ENCODE measurements around the gene RLN3. TPM values are rescaled to one million over a fixed set of nuclear protein-coding genes. Genes with fewer than 3 reads are reported as not detected.
"Not testable (repeated sequence)": the region's sequence is repeated elsewhere in the genome, so short reads cannot be mapped to it uniquely, and the experiment has no call there.

The RLN3 gene
- total RNA-seq, 1 experiment from 2014 or later, result not detected

GRCh38 chr19:13995017-13995728 lies 32.8 kb upstream of the RLN3 start:
- no peak for DNase-seq (ENCODE audit: low read depth)

DNA sequence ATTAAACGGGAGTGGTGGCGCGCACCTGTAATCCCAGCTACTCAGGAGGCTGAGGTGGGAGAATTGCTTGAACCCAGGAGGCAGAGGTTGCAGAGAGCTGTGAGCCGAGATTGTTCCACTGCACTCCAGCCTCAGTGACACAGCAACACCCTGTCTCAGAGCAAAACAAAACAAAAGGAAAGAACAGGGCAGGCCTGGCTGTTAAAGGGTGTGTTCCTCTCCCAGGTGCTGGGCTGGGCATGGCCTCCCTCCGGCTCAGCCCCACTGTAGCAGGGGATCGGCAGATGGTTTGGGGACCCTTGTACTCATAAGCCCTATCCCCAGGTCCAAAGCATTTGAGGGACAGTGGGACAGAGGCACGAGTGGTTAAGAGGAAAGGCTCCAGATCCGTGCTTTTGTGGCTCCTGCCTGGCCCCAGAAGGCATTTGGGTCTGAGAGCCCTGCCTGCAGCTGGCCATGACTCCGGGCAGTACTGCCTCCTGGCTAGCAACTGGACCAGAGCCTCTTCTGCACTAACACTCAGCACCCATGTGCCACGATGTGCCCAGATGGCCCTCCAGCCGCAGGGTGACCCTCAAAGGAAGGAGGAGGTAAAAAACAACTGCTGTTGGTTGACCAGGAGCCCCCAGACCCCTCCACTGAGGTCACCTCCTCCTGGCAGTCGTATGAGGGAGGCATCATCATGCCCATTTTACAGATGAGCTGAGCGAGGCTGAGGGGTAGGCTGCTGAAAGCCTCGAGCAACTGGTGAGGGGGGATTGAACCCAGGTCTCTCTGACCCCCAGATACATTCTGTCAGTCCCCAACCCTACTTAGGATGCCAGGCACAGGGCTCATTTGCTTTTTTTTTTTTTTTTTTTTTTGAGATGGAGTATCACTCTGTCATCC lies 31.8 kb upstream of the RLN3 start:
- DNase-seq (ENCODE audit: low read depth), result no peak

GRCh38 chr19:13996928-13997630 lies 30.9 kb upstream of the RLN3 start:
- no peak for DNase-seq (ENCODE audit: low read depth)

DNA sequence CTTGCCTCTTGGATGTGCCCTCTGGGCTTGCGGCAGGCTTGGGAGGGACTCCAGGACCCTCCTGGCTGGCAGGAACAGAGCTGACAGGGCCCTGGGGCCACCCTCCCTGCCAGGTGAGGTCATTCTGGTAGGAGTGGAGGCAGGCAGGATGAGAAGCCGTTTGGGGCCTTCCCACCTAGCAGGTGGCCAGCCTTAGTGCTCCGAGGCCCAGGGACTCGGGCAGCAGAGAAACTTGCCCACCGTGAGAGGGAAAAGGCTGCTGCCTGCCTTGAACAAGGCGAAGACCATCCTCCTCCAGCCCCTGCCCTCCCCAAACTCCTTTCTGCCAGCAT lies 30.4 kb upstream of the RLN3 start:
- DNase-seq (ENCODE audit: low read depth), result no peak

- no peak for DNase-seq (ENCODE audit: low read depth)
Measured at GRCh38 chr19:13998426-13998825, 29.5 kb upstream of the RLN3 start.

DNA sequence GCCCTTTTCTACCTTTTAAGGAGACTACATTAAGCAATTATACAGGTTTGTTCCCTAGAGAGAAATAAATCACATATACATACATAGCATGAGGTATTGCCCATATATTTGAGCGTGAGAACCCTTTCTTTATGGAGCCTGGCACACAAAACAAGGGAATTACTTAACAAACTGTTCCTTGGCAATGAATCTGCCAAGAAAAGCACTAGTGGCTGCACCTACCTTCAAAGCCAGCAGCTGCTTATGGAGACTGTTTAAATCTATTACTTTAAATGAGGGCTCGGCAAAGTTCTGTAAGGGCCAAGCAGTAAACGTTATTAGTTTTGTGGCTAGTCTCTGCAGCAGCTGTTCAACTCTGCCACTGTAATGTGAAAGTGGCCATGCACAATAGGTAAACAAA lies 28.9 kb upstream of the RLN3 start:
- DNase-seq (ENCODE audit: low read depth), result no peak

DNA sequence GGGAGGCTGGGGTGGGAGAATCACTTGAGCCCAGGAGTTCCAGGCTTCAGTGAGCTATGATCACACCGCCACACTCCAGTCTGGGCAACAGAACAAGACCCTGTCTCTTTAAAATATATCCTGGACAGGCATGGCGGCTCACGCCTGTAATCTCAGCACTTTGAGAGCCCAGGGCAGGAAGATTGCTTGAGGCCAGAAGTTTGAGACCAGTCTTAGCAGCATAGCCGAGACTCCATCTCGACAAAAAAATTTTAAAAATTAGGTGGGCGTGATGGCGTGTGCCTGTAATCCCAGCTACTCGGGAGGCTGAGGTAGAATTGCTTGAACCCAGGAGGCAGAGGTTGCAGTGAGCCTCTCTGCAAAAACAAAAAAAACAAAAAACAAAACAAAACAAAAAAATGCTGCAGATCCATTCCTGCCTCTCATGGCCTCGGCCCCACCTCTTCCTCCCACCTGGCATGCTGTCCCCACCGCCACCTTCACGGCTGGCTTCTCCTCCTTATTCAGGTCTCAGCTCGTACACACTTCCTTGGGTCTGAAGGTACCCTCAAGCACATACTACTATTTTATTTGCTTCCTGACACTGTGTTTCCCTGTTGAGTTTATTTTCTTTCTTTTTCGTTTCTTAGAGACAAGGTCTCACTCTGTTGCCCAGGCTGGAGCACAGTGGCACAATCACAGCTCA lies 27.1 kb upstream of the RLN3 start:
- no peak for DNase-seq (ENCODE audit: low read depth)

GRCh38 chr19:14002571-14003250 lies 25.2 kb upstream of the RLN3 start:
- no peak for DNase-seq (ENCODE audit: low read depth)

DNA sequence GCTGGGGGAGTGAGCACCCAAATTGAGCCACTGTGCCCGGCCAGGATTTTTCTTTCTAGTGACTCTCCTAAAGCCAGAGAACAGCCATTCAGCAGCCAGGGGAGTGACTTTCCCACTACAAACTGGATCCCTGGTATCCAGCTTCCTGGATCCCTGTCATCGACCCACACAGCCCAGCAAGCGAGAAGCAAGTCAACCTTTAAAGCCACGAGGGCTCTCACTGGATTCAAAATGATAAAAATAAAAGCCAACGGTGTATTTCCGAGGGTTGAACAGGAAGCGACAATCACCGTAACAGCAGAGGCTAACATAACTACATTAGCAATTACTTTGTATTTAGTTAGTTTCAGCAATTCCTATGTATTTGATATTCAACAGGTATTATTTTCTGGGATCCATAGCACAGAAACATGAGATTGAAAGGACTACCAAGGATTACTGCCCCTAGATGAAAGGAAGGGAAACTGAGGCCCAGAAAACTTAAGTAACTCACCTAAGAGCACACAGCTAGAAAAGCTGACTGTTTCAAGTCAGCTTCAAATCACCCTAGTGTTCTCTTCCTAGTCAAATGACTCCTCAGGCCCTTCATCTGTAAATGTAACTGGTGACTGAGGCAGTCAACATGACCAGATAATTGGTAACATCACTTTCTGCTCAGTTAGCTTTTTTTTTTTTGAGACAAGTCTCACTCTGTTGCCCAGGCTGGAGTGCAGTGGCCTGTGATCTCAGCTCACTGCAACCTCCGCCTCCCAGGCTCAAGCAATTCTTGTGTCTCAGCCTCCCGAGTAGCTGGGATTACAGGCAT lies 24.5 kb upstream of the RLN3 start:
- DNase-seq (ENCODE audit: low read depth), result no peak

DNA sequence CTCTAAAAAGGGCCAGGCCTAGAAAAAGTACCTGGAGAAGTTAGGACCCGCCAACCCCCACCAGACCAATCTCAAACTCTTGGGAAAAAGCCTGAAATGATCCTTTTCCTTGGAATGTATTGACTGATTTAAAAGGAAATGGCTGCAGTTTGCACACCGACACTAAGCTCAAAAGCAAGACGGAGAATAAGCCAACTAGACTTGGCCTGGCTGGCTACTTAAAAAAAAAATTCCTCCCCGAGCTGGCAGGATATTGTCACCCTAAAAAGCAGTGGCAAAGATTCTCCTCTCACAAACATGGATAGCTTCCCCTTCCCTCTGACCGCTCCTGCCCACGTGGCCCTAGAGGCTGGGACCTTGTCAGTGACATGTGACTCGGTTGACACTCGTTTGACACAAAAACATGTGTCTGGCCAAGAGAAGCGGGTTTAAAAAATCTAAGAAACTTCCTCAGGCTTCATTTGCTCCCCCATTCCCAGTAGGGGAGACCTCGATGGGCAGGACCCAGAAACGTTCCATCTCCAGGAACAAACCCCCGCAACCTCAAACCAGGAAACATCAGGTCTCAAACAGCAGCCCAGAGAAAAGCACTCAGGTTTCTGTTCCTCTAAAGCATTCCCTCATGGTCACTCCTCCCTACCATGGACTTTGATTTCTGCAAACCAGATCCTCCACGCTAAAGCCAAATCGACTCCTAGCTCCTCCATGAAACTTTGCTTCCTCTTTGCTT lies 23.2 kb upstream of the RLN3 start:
- DNase-seq (ENCODE audit: low read depth), result no peak

DNA sequence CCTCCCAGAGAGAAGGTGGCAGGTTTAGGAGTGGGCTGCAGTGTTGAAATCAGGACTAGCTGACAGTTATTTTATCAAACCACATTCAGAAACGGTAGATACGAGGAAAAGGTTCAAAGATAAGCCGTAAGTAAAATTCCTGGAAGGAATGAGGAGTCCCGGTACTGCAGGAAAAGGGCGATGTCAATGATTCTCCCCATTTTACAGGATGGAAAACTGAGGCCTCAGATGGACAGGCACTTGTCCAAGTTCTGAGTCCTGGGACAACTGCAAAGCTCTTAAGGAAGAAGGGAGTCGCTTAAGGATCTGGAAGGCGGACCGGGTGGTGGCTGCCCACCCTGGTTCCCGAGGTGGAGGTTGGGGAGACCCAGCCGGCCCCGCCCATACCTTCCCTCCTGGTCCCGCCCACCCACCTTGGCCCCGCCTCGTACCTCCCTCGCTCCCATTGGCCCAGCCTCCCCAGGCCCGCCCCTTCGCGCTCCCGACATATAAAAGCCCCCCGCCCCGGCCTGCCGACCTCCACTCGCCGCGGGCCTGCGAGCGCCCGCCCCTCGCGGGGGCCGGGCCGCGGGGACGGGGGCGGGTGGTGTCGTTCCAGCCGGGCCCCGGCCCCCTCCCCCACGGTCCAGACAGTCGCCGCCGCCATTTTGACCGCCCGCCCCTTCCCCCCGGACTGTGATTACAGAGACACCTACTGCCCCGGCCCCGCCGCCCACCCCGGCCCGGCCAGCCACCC lies 22.4 kb upstream of the RLN3 start:
- peak; percentile 71 for DNase-seq (ENCODE audit: low read depth)

DNA sequence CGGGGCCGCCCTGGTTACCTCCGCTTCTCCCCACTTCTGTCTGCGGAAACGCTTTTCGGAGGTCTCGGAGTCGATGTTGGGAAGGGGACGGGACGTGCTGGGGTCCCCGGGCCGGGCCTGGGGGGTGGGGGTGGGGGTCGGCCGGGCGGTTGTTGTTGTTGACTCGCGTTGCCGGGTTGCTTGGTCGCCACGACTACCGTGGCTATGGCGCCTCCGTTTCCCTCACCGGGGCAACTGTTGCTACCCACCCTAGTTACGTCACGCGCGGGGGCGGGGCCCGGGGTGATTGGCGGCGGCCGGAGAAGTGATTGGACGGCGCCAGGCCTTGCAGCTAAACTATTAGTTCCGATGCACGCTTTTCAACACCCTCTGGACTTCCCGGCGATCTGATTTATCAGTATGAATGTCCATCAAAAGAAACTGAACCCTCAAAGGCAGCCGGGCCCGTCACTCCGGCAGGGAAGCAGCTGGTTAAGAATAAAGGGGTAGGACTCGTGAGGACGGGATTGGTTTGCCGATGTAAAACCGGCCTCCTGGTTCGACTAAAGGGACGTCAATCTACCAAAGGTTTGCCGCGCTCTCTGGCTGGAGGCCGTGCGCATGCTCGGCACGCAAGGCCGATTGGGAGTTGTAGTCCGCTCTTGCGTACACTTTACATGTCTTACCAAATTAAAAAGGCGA lies 21.7 kb upstream of the RLN3 start, which contains the start of gene RFX1:
Gene RFX1 (minus strand): TSS at position 236 of the 681 bp plus-strand sequence. CDS start 12,477 bp downstream, outside the sequence.
- DNase-seq (ENCODE audit: low read depth), result peak; percentile 100

- DNase-seq (ENCODE audit: low read depth), result no peak
Measured at GRCh38 chr19:14006766-14007562, 21.0 kb upstream of the RLN3 start.

GRCh38 chr19:14012378-14012915 lies 15.5 kb upstream of the RLN3 start:
- DNase-seq (ENCODE audit: low read depth), result no peak

GRCh38 chr19:14015524-14016035 lies 12.4 kb upstream of the RLN3 start:
- DNase-seq (ENCODE audit: low read depth), result no peak

DNA sequence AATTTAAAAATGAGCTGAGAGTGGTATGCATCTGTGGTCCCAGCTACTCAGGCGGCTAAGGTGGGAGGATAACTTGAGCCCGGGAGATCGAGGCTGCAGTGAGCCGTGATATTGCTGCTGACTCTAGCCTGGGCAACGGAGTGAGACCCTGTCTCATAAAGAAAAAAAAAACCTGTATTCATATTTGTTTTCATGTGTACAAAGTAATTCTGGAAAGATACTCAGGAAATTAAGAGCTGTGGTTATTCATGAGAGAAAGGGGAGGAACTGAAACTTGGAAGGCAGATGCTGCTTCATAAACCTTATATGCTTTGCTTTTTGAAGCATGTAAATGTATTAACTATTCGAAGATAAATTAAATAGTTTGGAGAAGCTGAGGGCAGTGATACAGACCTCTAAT lies 8.8 kb upstream of the RLN3 start:
- DNase-seq (ENCODE audit: low read depth), result no peak

- not testable (repeated sequence) for DNase-seq (ENCODE audit: low read depth)
Measured at GRCh38 chr19:14019739-14020138, 8.2 kb upstream of the RLN3 start.

All from M059J (cell line).